ENCODE results near the gene MGAT3. TPM values are rescaled to one million over a fixed set of nuclear protein-coding genes. Genes with fewer than 3 reads are reported as not detected.

Gene MGAT3
- total RNA-seq, 1 donor: not detected

- Histone ChIP-seq H3K27me3 (ENCODE audit: insufficient read depth, low read length) (no peaks in the 10 kb centered on the region), H3K27ac (ENCODE audit: low read depth, low read length) (no peak overlapping the region), H4K20me1 (ENCODE audit: insufficient read depth, low read length) (peaks cover 28% of the 10 kb centered on the region), H3K4me1 (ENCODE audit: insufficient read depth, low read length) (peaks cover 5% of the 10 kb centered on the region), H2AFZ (ENCODE audit: low read length) (no peak overlapping the region), H3K79me2 (ENCODE audit: insufficient read depth, low read length) (peaks cover 9% of the 10 kb centered on the region), H3K9me3 (ENCODE audit: low read depth, low read length) (no peaks in the 10 kb centered on the region), H3K4me3 (ENCODE audit: insufficient read depth, low read length) (no peak overlapping the region), H3K36me3 (ENCODE audit: insufficient read depth, low read length) (peaks cover 40% of the 10 kb centered on the region), H3K4me2 (ENCODE audit: insufficient read depth, low read length) (no peak overlapping the region)
- no peak for DNase-seq (ENCODE audit: insufficient read length, low spot score, missing footprints)
- no peak for TF ChIP-seq CTCF (IDR thresholded peaks at IDR 0.05; ENCODE audit: extremely low read depth, low read depth, low read length)
Measured at GRCh38 chr22:39414886-39415285, 41.9 kb upstream of the MGAT3 start.

- Histone ChIP-seq H3K36me3 (ENCODE audit: insufficient read depth, low read length) (peaks cover 46% of the 10 kb centered on the region), H3K27me3 (ENCODE audit: insufficient read depth, low read length) (no peaks in the 10 kb centered on the region), H3K9me3 (ENCODE audit: low read depth, low read length) (no peaks in the 10 kb centered on the region), H3K4me1 (ENCODE audit: insufficient read depth, low read length) (peaks cover 5% of the 10 kb centered on the region), H3K4me3 (ENCODE audit: insufficient read depth, low read length) (no peak overlapping the region), H3K4me2 (ENCODE audit: insufficient read depth, low read length) (no peak overlapping the region), H2AFZ (ENCODE audit: low read length) (no peak overlapping the region), H3K79me2 (ENCODE audit: insufficient read depth, low read length) (peaks cover 8% of the 10 kb centered on the region), H4K20me1 (ENCODE audit: insufficient read depth, low read length) (peaks cover 28% of the 10 kb centered on the region), H3K27ac (ENCODE audit: low read depth, low read length) (no peak overlapping the region)
- DNase-seq (ENCODE audit: insufficient read length, low spot score, missing footprints): peak; percentile 44
- no peak for TF ChIP-seq CTCF (IDR thresholded peaks at IDR 0.05; ENCODE audit: extremely low read depth, low read depth, low read length)
Measured at GRCh38 chr22:39415506-39415905, 41.3 kb upstream of the MGAT3 start.

DNA sequence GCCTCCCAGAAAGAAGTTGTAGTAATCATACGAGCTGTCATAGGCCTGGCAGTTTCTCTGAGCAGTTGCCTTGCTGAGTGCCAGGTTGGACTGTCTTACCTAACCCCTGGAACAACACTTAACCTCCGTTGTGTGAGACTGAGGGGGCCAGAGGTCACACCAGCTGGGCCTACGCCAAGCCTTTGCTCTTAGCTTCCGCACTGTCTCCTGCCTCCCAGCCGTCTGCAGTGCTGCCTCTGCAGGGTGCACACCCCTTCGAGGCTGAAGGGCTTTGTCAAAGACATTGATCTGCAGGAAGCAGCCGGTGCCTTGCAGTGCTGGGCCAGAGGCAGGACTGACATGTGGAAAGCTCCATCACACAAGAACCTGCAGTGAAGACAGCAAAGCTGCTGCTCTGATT, 40.5 kb upstream of the MGAT3 start:
- Histone ChIP-seq H3K9me3 (ENCODE audit: low read depth, low read length) (no peaks in the 10 kb centered on the region), H3K4me2 (ENCODE audit: insufficient read depth, low read length) (no peak overlapping the region), H4K20me1 (ENCODE audit: insufficient read depth, low read length) (peaks cover 28% of the 10 kb centered on the region), H3K27ac (ENCODE audit: low read depth, low read length) (no peak overlapping the region), H2AFZ (ENCODE audit: low read length) (no peak overlapping the region), H3K4me3 (ENCODE audit: insufficient read depth, low read length) (no peak overlapping the region), H3K36me3 (ENCODE audit: insufficient read depth, low read length) (peaks cover 51% of the 10 kb centered on the region), H3K27me3 (ENCODE audit: insufficient read depth, low read length) (no peaks in the 10 kb centered on the region), H3K79me2 (ENCODE audit: insufficient read depth, low read length) (peaks cover 8% of the 10 kb centered on the region), H3K4me1 (ENCODE audit: insufficient read depth, low read length) (peaks cover 5% of the 10 kb centered on the region)
- no peak for DNase-seq (ENCODE audit: insufficient read length, low spot score, missing footprints)
- TF ChIP-seq CTCF (IDR thresholded peaks at IDR 0.05; ENCODE audit: extremely low read depth, low read depth, low read length): no peak

DNA sequence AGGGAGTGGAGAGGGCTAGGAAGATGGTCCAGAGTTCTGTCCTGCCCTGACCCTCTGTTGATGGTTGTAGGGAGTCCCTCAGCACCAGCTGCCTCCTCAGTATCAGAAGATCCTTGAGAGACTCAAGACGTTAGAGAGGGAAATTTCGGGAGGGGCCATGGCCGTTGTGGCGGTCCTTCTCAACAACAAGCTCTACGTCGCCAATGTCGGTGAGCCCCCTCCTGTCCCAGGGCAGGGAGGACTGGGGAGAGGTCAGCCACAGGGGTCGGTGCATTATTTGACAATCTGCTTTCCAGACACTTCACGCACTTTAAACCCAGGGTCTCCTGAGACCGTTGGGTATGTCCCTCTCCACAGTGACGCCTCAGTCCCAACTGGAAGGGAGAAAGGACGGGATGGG, 39.2 kb upstream of the MGAT3 start:
- Histone ChIP-seq H3K27me3 (ENCODE audit: insufficient read depth, low read length) (no peaks in the 10 kb centered on the region), H3K79me2 (ENCODE audit: insufficient read depth, low read length) (peaks cover 8% of the 10 kb centered on the region), H3K4me1 (ENCODE audit: insufficient read depth, low read length) (no peaks in the 10 kb centered on the region), H3K36me3 (ENCODE audit: insufficient read depth, low read length) (peaks cover 61% of the 10 kb centered on the region), H3K27ac (ENCODE audit: low read depth, low read length) (no peak overlapping the region), H3K4me2 (ENCODE audit: insufficient read depth, low read length) (no peak overlapping the region), H2AFZ (ENCODE audit: low read length) (no peak overlapping the region), H3K4me3 (ENCODE audit: insufficient read depth, low read length) (no peak overlapping the region), H3K9me3 (ENCODE audit: low read depth, low read length) (no peaks in the 10 kb centered on the region), H4K20me1 (ENCODE audit: insufficient read depth, low read length) (peaks cover 25% of the 10 kb centered on the region)
- TF ChIP-seq CTCF (IDR thresholded peaks at IDR 0.05; ENCODE audit: extremely low read depth, low read depth, low read length): no peak
- DNase-seq (ENCODE audit: insufficient read length, low spot score, missing footprints): no peak

All from osteoblast (primary cell).